Neutrophil (primary cell): ENCODE measurements around the gene MPP7.

Experiments
- H3K27ac ChIP-seq: fragments of 200-600 bp; sonication (generic); 2 replicates; pipeline ENCODE4 v1.5.1; 2016; ENCODE audit warnings: mild to moderate bottlenecking, moderate library complexity
- H3K27me3 ChIP-seq: fragments of 200-600 bp; sonication (generic); 2 replicates; pipeline ENCODE4 v1.6.0; 2016; ENCODE audit warnings: mild to moderate bottlenecking
- H3K36me3 ChIP-seq: fragments of 200-600 bp; sonication (generic); 2 replicates; pipeline ENCODE4 v1.5.1; 2017
- H3K4me1 ChIP-seq, 2 experiments: fragments of 200-600 bp in 1 of 2; sonication (generic) in 1 of 2; 1 replicate in 1 of 2; 2 replicates in 1 of 2; pipeline versions ENCODE4 v1.5.1 to v1.6.1; 2013 to 2016; ENCODE audit warnings: low read depth in 1 of 2, low read length in 1 of 2, mild to moderate bottlenecking in 1 of 2, moderate library complexity in 1 of 2; ENCODE audit not compliant: control insufficient read depth in 1 of 2, insufficient read depth in 1 of 2
- H3K4me3 ChIP-seq, 2 experiments: fragments of 200-600 bp in 1 of 2; sonication (generic) in 1 of 2; 1 replicate in 1 of 2; 2 replicates in 1 of 2; pipeline ENCODE4 v1.5.1; 2013 to 2016; ENCODE audit warnings: low read depth in 1 of 2, low read length in 1 of 2, mild to moderate bottlenecking in 1 of 2, moderate library complexity in 1 of 2
- H3K9me3 ChIP-seq: fragments of 200-600 bp; sonication (generic); 2 replicates; pipeline ENCODE4 v1.5.1; 2016
- TF ChIP-seq, protein P1 (sequence below): fragments of 200-600 bp; sonication (generic); IDR thresholded peaks from 2 replicates; pipeline ENCODE4 v1.5.1; 2016; ENCODE audit warnings: antibody characterized with exemption

MPP7 gene

GRCh38 chr10:28296023-28296422 is 6.8 kb downstream of the MPP7 start:
- Histone ChIP-seq H3K27ac (no peak overlapping the region), H3K4me3 (no peak overlapping the region), H3K9me3 (no peaks in the 10 kb centered on the region), H3K4me1 (peaks cover 11 to 12% of the 10 kb centered on the region in 2 experiments), H3K27me3 (no peaks in the 10 kb centered on the region), H3K36me3 (no peaks in the 10 kb centered on the region)
- TF ChIP-seq, protein P1, sequence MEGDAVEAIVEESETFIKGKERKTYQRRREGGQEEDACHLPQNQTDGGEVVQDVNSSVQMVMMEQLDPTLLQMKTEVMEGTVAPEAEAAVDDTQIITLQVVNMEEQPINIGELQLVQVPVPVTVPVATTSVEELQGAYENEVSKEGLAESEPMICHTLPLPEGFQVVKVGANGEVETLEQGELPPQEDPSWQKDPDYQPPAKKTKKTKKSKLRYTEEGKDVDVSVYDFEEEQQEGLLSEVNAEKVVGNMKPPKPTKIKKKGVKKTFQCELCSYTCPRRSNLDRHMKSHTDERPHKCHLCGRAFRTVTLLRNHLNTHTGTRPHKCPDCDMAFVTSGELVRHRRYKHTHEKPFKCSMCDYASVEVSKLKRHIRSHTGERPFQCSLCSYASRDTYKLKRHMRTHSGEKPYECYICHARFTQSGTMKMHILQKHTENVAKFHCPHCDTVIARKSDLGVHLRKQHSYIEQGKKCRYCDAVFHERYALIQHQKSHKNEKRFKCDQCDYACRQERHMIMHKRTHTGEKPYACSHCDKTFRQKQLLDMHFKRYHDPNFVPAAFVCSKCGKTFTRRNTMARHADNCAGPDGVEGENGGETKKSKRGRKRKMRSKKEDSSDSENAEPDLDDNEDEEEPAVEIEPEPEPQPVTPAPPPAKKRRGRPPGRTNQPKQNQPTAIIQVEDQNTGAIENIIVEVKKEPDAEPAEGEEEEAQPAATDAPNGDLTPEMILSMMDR = no peak

- TF ChIP-seq, protein P1 = no peak
- H3K9me3 ChIP-seq = no peaks in the 10 kb centered on the region
- no peaks in the 10 kb centered on the region for H3K36me3 ChIP-seq
- peaks cover 5 to 10% of the 10 kb centered on the region in 2 experiments for H3K4me1 ChIP-seq
- no peak overlapping the region for H3K4me3 ChIP-seq
- no peak overlapping the region for H3K27ac ChIP-seq
- H3K27me3 ChIP-seq = no peaks in the 10 kb centered on the region
Measured at GRCh38 chr10:28295336-28295735, 7.5 kb downstream of the MPP7 start.

- no peaks in the 10 kb centered on the region for H3K27me3 ChIP-seq
- H3K9me3 ChIP-seq = no peaks in the 10 kb centered on the region
- no peaks in the 10 kb centered on the region for H3K36me3 ChIP-seq
- TF ChIP-seq, protein P1 = no peak
- no peak overlapping the region for H3K4me3 ChIP-seq
- no peak overlapping the region for H3K27ac ChIP-seq
- peaks cover 4 to 11% of the 10 kb centered on the region in 2 experiments for H3K4me1 ChIP-seq
Measured at GRCh38 chr10:28294809-28295208, 8.1 kb downstream of the MPP7 start.

GRCh38 chr10:28294169-28294532 is 8.7 kb downstream of the MPP7 start:
- Histone ChIP-seq H3K27me3 (no peaks in the 10 kb centered on the region), H3K4me3 (no peak overlapping the region), H3K27ac (no peak overlapping the region), H3K36me3 (no peaks in the 10 kb centered on the region), H3K4me1 (peaks cover 10 to 14% of the 10 kb centered on the region in 2 experiments), H3K9me3 (no peaks in the 10 kb centered on the region)
- TF ChIP-seq, protein P1 = no peak

DNA sequence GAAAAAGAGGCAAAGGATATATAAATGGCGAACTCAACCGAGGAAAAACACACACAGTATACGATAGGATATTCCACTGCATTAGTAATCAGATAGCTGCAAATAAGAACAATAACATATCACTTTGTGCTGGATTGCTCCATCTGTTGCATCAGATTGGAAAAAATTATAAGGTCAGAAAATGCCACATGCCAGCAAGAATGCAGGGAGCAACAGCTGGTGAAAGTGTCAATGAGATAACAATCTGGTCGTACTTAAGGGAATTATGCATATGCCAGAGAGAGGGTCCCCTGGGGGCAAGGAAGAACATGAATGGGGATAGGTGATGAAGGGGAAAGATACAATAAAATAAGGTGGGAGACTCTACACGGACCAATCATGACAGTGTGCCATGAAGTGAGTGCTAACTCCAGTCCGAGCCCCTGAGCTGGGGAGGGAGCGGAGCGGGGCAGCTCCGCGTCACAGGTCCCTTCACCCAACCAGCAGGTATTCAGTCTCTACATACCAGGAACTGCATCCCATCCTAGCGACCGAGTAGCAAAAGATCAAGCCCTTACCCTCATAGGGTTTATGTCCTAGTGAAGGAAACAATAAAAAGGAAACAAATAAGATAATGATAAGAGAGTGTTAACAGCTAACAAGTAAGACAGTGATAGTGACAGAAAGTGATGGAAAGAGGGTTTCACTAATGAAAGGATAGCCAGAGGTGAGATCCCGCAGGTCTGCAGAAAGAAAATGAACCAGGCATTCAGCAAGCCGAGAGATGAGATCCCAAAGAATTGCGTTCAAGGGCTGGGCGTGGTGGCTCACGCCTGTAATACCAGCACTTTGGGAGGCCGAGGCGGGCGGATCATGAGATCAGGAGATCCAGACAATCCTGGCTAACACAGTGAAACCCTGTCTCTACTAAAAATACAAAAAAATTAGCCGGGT is 9.4 kb downstream of the MPP7 start:
- Histone ChIP-seq H3K4me1 (peaks cover 11 to 18% of the 10 kb centered on the region in 2 experiments), H3K4me3 (no peak overlapping the region), H3K36me3 (no peaks in the 10 kb centered on the region), H3K27ac (no peak overlapping the region), H3K9me3 (no peaks in the 10 kb centered on the region), H3K27me3 (no peaks in the 10 kb centered on the region)
- TF ChIP-seq, protein P1 = no peak
